CD4-positive, CD25-positive, alpha-beta regulatory T cell (primary cell): Measurements from ENCODE around the gene SHOX. TPM values are rescaled to one million over a fixed set of nuclear protein-coding genes. Genes with fewer than 3 reads are reported as not detected.
"Not testable (repeated sequence)": the region's sequence is repeated elsewhere in the genome, so short reads cannot be mapped to it uniquely, and the experiment has no call there.

Source experiments
- ATAC-seq, 2 donors: fragments of 150-1000 bp; cut with Tn5 transposase; one replicate each; pipeline ENCODE4 v1.10.0; 2021; ENCODE audit warnings: low read depth in 2 of 2, moderate number of reproducible peaks in 2 of 2, moderate library complexity in 1 of 2
- DNase-seq, 3 donors: peaks; one replicate each; pipeline versions ENCODE4 v3.0.0 to v3.0.0-alpha.2; 2012 to 2022; ENCODE audit warnings: mixed read lengths in 1 of 3
- H3K27ac ChIP-seq: one replicate; pipeline ENCODE4 v1.7.0; 2013; ENCODE audit warnings: mild to moderate bottlenecking, low read length; ENCODE audit not compliant: insufficient read depth, poor library complexity, severe bottlenecking
- H3K27me3 ChIP-seq: one replicate; pipeline ENCODE4 v1.7.0; 2013; ENCODE audit warnings: low read length; ENCODE audit not compliant: control insufficient read depth, insufficient read depth
- H3K36me3 ChIP-seq: one replicate; pipeline ENCODE4 v1.7.0; 2013; ENCODE audit warnings: mild to moderate bottlenecking, low read length, moderate library complexity; ENCODE audit not compliant: control insufficient read depth, insufficient read depth
- H3K4me1 ChIP-seq: 2 replicates; pipeline ENCODE4 v1.7.0; 2013; ENCODE audit warnings: mild to moderate bottlenecking, low read length; ENCODE audit not compliant: insufficient read depth, control insufficient read depth, poor library complexity, severe bottlenecking
- H3K4me3 ChIP-seq: one replicate; pipeline ENCODE4 v1.7.0; 2013; ENCODE audit warnings: low read depth, mild to moderate bottlenecking, low read length, moderate library complexity
- H3K9me3 ChIP-seq, 2 experiments: 1 replicate in 1 of 2; 2 replicates in 1 of 2; pipeline ENCODE4 v1.7.0; 2013; ENCODE audit warnings: low read length in 2 of 2, mild to moderate bottlenecking in 1 of 2, moderate library complexity in 1 of 2; ENCODE audit not compliant: control insufficient read depth in 2 of 2
- H3K27ac Mint-ChIP-seq, 3 donors: one replicate each; pipeline ENCODE4 v1.8.0; 2020 to 2022; ENCODE audit warnings: mild to moderate bottlenecking in 3 of 3, mixed read lengths in 3 of 3, moderate library complexity in 2 of 3
- H3K27me3 Mint-ChIP-seq: one replicate; pipeline ENCODE4 v1.8.0; 2022; ENCODE audit warnings: mild to moderate bottlenecking, mixed read lengths
- H3K36me3 Mint-ChIP-seq: one replicate; pipeline ENCODE4 v1.8.0; 2020; ENCODE audit warnings: mixed read lengths
- H3K4me1 Mint-ChIP-seq, 4 donors: one replicate each; pipeline ENCODE4 v1.8.0; 2020 to 2022; ENCODE audit warnings: mixed read lengths in 4 of 4, mild to moderate bottlenecking in 1 of 4
- H3K4me3 Mint-ChIP-seq, 4 donors: one replicate each; pipeline ENCODE4 v1.8.0; 2020 to 2022; ENCODE audit warnings: mild to moderate bottlenecking in 4 of 4, mixed read lengths in 4 of 4, moderate library complexity in 3 of 4
- H3K9me3 Mint-ChIP-seq, 7 donors: one replicate each; pipeline ENCODE4 v1.8.0; 2020 to 2022; ENCODE audit warnings: mixed read lengths in 7 of 7, mild to moderate bottlenecking in 3 of 7, moderate library complexity in 2 of 7
- polyA plus RNA-seq, 4 donors: library from polyadenylated mRNA; unstranded; fragments of 300-500 nt; fragmentation: Illumina TruSeq; gene quantifications; one replicate each; pipeline ENCODE4 v1.2.3, GENCODE V29; 2021
- total RNA-seq: library from RNA; stranded (reverse); gene quantifications from one replicate; pipeline ENCODE4 v1.2.3, GENCODE V29; 2022

The SHOX gene
- total and polyA plus RNA-seq, 5 donors from 2014 or later = not detected

DNA sequence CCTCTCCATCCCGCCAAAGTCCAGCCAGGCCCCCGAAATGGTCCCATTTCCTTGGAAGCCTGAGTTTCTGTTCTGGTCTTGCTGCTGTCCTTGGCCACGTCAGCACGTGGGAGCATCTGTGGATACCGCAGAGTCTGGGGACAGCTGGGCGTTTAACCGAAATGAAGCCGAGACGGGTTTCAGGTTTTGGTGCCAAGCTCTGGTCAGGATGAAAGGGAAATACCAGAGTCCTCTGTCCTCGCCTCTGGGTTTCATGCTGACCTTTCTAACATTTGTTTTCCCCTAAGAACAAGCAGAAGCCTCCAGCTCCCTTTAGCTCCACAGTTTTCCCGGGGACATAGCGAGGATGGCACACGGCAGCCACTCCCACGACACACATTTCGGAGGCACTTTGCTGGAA is 19.7 kb downstream of the SHOX start:
- H3K9me3 Mint-ChIP-seq = peaks cover 0 to 1% (median 0%) of the 10 kb centered on the region in 7 donors
- no peak for DNase-seq
- H3K27ac ChIP-seq = no peak overlapping the region
- no peak overlapping the region for H3K4me3 Mint-ChIP-seq
- H3K36me3 Mint-ChIP-seq = no peaks in the 10 kb centered on the region
- H3K4me1 Mint-ChIP-seq = no peaks in the 10 kb centered on the region
- H3K4me1 ChIP-seq = no peaks in the 10 kb centered on the region
- H3K27me3 ChIP-seq = no peaks in the 10 kb centered on the region
- no peak for ATAC-seq
- peaks cover 4% of the 10 kb centered on the region for H3K27me3 Mint-ChIP-seq
- H3K36me3 ChIP-seq = no peaks in the 10 kb centered on the region
- no peak overlapping the region for H3K27ac Mint-ChIP-seq
- H3K4me3 ChIP-seq = no peak overlapping the region
- H3K9me3 ChIP-seq = no peaks in the 10 kb centered on the region

DNA sequence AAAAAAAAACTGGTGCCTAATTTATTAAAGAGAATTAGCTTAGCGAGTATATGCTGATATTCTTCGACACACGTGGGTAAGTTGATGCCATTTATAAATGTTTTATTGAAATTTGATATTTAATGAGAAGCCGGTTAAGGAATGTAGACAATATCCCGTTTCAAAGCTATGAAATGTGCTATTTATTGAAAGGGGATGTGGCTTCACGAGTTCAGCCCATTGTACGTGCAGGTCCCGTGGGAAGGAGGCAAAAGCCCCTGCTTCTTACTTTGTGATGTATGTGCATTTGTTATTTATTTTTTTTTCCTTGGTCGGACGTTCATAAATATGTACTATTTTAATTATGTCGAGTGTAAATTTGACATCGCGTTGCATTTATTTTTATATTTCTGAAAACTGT is 20.2 kb downstream of the SHOX start:
- Mint-ChIP-seq H3K27ac (no peak overlapping the region), H3K4me3 (no peak overlapping the region), H3K36me3 (no peaks in the 10 kb centered on the region), H3K4me1 (no peaks in the 10 kb centered on the region), H3K9me3 (peaks cover 0 to 1% (median 0%) of the 10 kb centered on the region in 7 donors), H3K27me3 (peaks cover 4% of the 10 kb centered on the region)
- Histone ChIP-seq H3K36me3 (no peaks in the 10 kb centered on the region), H3K9me3 (no peaks in the 10 kb centered on the region), H3K27ac (no peak overlapping the region), H3K4me1 (no peaks in the 10 kb centered on the region), H3K27me3 (no peaks in the 10 kb centered on the region), H3K4me3 (no peak overlapping the region)
- no peak for DNase-seq
- no peak for ATAC-seq

DNA sequence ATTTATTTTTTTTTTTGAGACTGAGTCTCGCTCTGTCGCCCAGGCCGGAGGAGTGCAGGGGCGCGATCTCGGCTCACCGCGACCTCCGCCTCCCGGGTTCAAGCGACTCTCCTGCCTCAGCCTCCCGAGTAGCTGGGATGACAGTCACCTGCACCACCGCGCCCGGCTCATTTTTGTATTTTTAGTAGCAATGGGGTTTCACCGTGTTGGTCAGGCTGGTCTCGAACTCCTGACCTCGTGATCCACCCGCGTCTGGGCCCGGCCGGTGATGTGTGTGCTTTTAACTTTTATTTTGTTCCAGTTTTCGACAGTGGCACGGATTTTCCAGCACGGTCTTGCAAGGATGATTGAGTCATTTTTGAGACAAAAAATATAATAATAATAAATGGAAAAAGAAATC is 21.3 kb downstream of the SHOX start:
- H3K4me1 Mint-ChIP-seq, H3K4me3 Mint-ChIP-seq, DNase-seq: not testable (repeated sequence)

DNA sequence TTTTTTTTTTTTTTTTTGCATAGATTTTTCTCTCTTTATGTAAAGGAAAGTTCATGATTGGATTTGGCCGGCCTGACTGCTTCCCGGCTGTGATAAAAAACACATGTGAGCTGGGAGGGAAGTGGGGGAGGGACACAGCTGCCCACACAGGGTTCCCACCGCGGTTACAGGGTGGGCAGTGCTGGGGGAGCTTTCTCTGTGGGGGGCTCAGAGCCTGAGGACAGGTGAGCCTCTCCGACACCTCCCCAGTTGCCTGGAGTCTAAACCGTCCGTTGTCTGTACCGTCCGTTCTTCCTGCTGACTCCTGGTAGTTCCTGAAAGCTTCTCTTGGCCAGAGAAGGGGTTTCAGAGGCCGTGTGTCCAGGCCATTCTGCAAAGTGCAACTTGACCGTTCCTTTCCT is 21.8 kb downstream of the SHOX start:
- Histone ChIP-seq H3K36me3 (no peaks in the 10 kb centered on the region), H3K27ac (no peak overlapping the region), H3K9me3 (no peaks in the 10 kb centered on the region), H3K27me3 (no peaks in the 10 kb centered on the region), H3K4me3 (no peak overlapping the region), H3K4me1 (no peaks in the 10 kb centered on the region)
- H3K36me3 Mint-ChIP-seq = no peaks in the 10 kb centered on the region
- H3K4me1 Mint-ChIP-seq = no peaks in the 10 kb centered on the region
- no peaks in the 10 kb centered on the region for H3K27me3 Mint-ChIP-seq
- peaks cover 0 to 1% (median 0%) of the 10 kb centered on the region in 7 donors for H3K9me3 Mint-ChIP-seq
- no peak overlapping the region for H3K4me3 Mint-ChIP-seq
- DNase-seq (no peak), ATAC-seq (no peak)
- no peak overlapping the region for H3K27ac Mint-ChIP-seq

More for the DNA sequence above, 21.3 kb downstream of the SHOX start:
- not testable (repeated sequence) for H3K27me3 Mint-ChIP-seq, H3K9me3 Mint-ChIP-seq, ATAC-seq, H3K9me3 ChIP-seq, H3K36me3 ChIP-seq, H3K36me3 Mint-ChIP-seq, H3K27me3 ChIP-seq, H3K27ac ChIP-seq, H3K4me1 ChIP-seq, H3K4me3 ChIP-seq, H3K27ac Mint-ChIP-seq

DNA sequence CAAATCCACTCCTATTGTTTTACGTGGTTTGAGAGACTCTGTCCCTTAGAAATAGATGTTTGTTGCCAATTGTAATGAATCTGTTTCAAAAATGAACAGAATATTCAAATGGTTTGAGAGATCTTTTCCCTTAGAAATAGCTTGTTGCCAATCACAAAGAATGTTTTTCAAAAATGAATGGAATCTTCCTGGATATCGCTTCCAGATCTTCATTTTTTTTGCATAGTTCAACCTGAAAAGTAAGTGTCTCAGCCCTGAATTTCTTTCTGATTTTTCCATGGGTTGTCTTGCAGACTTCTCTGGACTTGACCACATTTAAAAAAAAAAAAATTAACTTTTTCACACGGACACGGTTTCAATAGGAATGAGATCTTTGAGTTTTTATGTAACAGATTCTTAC is 22.7 kb downstream of the SHOX start:
- Mint-ChIP-seq H3K27me3 (no peaks in the 10 kb centered on the region), H3K4me3 (no peak overlapping the region), H3K9me3 (peaks cover 0 to 1% (median 0%) of the 10 kb centered on the region in 7 donors), H3K27ac (no peak overlapping the region), H3K36me3 (no peaks in the 10 kb centered on the region), H3K4me1 (no peaks in the 10 kb centered on the region)
- DNase-seq = no peak
- Histone ChIP-seq H3K36me3 (no peaks in the 10 kb centered on the region), H3K4me1 (no peaks in the 10 kb centered on the region), H3K4me3 (no peak overlapping the region), H3K27ac (no peak overlapping the region), H3K9me3 (no peaks in the 10 kb centered on the region), H3K27me3 (no peaks in the 10 kb centered on the region)
- no peak for ATAC-seq

DNA sequence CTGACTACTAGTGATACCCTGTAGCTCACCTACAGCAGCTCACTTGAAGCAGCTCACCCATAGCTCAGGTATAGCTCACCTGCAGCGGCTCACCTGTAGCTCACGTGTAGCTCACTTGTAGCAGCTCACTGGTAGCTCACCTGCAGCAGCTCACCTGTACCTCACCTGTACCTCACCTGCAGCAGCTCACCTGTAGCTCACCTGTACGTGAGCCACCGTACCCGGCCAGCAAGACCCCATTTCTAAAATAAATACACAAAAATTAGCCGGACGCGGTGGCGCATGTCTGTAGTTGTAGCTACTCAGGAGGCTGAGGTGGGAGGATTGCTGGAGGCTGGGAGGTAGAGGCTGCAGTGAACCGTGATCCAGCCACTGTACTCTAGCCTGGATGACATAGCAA is 30.6 kb downstream of the SHOX start:
- Mint-ChIP-seq H3K36me3 (no peaks in the 10 kb centered on the region), H3K4me1 (no peaks in the 10 kb centered on the region), H3K9me3 (peaks cover 0 to 11% (median 0%) of the 10 kb centered on the region in 7 donors), H3K27me3 (no peaks in the 10 kb centered on the region), H3K4me3 (no peak overlapping the region), H3K27ac (no peak overlapping the region)
- Histone ChIP-seq H3K4me1 (no peaks in the 10 kb centered on the region), H3K9me3 (no peaks in the 10 kb centered on the region), H3K27ac (no peak overlapping the region), H3K27me3 (no peaks in the 10 kb centered on the region), H3K36me3 (no peaks in the 10 kb centered on the region), H3K4me3 (no peak overlapping the region)
- DNase-seq (no peak), ATAC-seq (no peak)

DNA sequence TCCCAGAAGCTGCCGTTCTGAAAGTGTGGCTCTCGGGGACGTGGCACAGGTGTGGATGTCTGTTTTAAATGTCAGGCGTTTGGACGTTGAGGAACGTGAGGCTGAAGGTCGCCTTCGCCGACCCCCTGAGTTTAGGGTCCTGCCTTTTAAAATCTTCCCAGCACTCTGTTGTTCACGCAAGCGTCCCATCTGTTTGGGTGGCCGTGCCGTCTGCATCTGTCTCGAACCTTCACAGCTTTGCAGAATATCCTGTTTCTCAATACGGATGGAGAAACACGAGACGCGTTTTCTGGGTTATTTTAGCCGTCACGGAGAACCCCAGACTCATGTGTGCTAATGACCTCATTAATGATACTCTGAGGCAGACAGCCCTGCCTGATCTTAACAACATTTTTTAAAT is 31.5 kb downstream of the SHOX start:
- no peaks in the 10 kb centered on the region for H3K4me1 ChIP-seq
- no peaks in the 10 kb centered on the region for H3K36me3 ChIP-seq
- Mint-ChIP-seq H3K9me3 (peaks cover 0 to 11% (median 0%) of the 10 kb centered on the region in 7 donors), H3K36me3 (no peaks in the 10 kb centered on the region), H3K27me3 (no peaks in the 10 kb centered on the region), H3K4me3 (no peak overlapping the region), H3K27ac (no peak overlapping the region), H3K4me1 (no peaks in the 10 kb centered on the region)
- H3K4me3 ChIP-seq = no peak overlapping the region
- ATAC-seq (no peak), DNase-seq (no peak)
- H3K27me3 ChIP-seq = no peaks in the 10 kb centered on the region
- no peak overlapping the region for H3K27ac ChIP-seq
- no peaks in the 10 kb centered on the region for H3K9me3 ChIP-seq

DNA sequence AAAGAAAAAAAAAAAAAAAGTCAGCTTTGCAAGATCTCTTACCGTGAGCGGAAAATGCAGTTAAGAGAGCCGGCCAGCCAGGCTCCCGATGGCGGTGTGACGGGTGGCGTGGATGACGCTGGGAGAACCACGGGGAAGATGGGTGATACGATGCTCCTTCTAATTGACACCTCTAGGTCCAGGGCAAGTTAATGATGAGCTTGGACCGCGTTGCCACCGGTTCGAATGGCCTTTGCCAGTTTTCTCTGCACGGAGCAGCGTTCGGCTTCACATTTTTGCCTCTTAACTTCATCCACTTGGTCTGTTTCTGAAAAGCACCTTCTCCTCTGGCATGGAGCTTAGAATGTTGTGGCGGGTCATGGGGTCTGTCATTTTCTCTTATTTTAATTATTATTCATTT is 33.2 kb downstream of the SHOX start:
- H3K9me3 Mint-ChIP-seq = peaks cover 0 to 11% (median 0%) of the 10 kb centered on the region in 7 donors
- Histone ChIP-seq H3K27me3 (no peaks in the 10 kb centered on the region), H3K36me3 (no peaks in the 10 kb centered on the region), H3K4me3 (no peak overlapping the region), H3K27ac (no peak overlapping the region), H3K9me3 (no peaks in the 10 kb centered on the region), H3K4me1 (no peaks in the 10 kb centered on the region)
- no peak overlapping the region for H3K4me3 Mint-ChIP-seq
- H3K27me3 Mint-ChIP-seq = no peaks in the 10 kb centered on the region
- no peaks in the 10 kb centered on the region for H3K36me3 Mint-ChIP-seq
- ATAC-seq (no peak), DNase-seq (no peak)
- H3K27ac Mint-ChIP-seq = no peak overlapping the region
- H3K4me1 Mint-ChIP-seq = no peaks in the 10 kb centered on the region
